Lower leg skin (tissue), 4 donors: ENCODE results near the gene PHRF1. TPM values are rescaled to one million over a fixed set of nuclear protein-coding genes. Genes with fewer than 3 reads are reported as not detected.

Source experiments
- DNase-seq, 2 donors: peaks; one replicate each; pipeline ENCODE4 v3.0.0-alpha.2; 2019; ENCODE audit warnings: low spot score in 2 of 2
- H3K4me3 ChIP-seq: fragments of 200-600 bp; sonication (generic); 2 replicates; pipeline ENCODE4 v1.5.1; 2017; ENCODE audit warnings: mild to moderate bottlenecking, low read depth; ENCODE audit not compliant: poor library complexity, severe bottlenecking
- POLR2A ChIP-seq, 2 donors: fragments of 450-650 bp; IDR thresholded peaks; one replicate each; pipeline ENCODE4 v1.6.1; 2016 to 2017; ENCODE audit warnings: antibody characterized with exemption in 2 of 2, mild to moderate bottlenecking in 1 of 2, moderate library complexity in 1 of 2
- WGBS, 2 donors: methylation state at CpG; one replicate each; pipeline ENCODE4 v1.1.5; 2018; 5-methylcytosine and 5-hydroxymethylcytosine counted together
- intact Hi-C: fragments of 100-400 bp; cut with DNase I; formaldehyde crosslinking; loops from one replicate; pipeline ENCODE4 v1.15.0; 2023; ENCODE audit warnings: low total_unique reads
- total RNA-seq, 4 donors: library from RNA; depleted of rRNA; stranded (reverse); fragments of >200 nt; gene quantifications; one replicate each; pipeline ENCODE4 v1.1.0, GENCODE V29; 2016
- TF ChIP-seq, protein P1 (sequence below), 3 donors: fragments of 450-650 bp; IDR thresholded peaks; one replicate each; pipeline ENCODE4 v1.5.1; 2016; ENCODE audit warnings: antibody characterized with exemption in 3 of 3, mild to moderate bottlenecking in 3 of 3, moderate library complexity in 2 of 3

PHRF1 gene
- total RNA-seq, 4 donors from 2014 or later = 30.0 to 55.2 (median 31.5) TPM

DNA sequence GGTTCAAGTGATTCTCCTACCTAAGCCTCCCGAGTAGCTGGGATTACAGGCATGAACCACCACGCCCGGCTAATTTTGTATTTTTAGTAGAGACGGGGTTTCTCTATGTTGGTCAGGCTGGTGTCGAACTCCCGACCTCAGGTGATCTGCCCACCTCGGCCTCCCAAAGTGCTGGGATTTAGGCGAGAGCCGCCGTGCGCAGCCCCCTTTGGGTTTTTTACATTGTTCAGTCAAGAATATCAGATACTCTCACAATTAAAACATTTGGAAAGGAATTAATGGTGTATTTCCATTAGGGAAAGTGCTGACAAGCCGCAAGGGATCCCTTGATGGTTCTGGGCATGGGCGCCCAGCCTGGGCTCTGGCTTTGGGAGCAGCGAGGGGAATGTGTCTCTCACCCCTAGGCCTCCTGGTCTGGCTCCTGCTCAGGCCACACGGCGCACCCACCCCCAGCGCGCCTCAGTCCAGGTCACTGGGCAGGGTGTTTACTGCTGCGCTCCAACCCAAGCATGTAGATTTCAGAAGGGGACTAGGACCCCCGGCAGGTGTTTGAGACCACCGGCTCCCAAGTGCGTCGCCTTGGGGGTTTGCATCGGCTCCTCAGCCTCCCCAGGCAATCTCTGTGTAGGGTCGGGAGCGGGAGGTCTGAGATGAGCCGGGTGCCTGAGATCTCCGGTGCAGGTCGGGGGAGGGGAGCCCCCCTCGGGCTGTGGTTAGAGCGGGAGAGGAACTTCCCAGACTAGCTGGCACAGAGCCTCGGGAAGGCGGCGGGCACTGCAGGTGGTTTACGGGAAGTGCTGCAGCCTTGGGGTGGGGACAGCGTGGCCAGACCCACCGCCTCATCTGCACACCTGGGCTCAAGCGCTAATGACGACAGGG is 40.3 kb downstream of the PHRF1 start:
- WGBS, 2 donors = 79 to 83% methylated on average over 30 to 39 of the region's 39 CpGs
- H3K4me3 ChIP-seq = no peak overlapping the region
- intact Hi-C loops = no loop called here
- TF ChIP-seq, protein P1, sequence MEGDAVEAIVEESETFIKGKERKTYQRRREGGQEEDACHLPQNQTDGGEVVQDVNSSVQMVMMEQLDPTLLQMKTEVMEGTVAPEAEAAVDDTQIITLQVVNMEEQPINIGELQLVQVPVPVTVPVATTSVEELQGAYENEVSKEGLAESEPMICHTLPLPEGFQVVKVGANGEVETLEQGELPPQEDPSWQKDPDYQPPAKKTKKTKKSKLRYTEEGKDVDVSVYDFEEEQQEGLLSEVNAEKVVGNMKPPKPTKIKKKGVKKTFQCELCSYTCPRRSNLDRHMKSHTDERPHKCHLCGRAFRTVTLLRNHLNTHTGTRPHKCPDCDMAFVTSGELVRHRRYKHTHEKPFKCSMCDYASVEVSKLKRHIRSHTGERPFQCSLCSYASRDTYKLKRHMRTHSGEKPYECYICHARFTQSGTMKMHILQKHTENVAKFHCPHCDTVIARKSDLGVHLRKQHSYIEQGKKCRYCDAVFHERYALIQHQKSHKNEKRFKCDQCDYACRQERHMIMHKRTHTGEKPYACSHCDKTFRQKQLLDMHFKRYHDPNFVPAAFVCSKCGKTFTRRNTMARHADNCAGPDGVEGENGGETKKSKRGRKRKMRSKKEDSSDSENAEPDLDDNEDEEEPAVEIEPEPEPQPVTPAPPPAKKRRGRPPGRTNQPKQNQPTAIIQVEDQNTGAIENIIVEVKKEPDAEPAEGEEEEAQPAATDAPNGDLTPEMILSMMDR (IDR thresholded peaks at IDR 0.05) = no peak
- TF ChIP-seq POLR2A (IDR thresholded peaks at IDR 0.05) = no peak
- no peak for DNase-seq

DNA sequence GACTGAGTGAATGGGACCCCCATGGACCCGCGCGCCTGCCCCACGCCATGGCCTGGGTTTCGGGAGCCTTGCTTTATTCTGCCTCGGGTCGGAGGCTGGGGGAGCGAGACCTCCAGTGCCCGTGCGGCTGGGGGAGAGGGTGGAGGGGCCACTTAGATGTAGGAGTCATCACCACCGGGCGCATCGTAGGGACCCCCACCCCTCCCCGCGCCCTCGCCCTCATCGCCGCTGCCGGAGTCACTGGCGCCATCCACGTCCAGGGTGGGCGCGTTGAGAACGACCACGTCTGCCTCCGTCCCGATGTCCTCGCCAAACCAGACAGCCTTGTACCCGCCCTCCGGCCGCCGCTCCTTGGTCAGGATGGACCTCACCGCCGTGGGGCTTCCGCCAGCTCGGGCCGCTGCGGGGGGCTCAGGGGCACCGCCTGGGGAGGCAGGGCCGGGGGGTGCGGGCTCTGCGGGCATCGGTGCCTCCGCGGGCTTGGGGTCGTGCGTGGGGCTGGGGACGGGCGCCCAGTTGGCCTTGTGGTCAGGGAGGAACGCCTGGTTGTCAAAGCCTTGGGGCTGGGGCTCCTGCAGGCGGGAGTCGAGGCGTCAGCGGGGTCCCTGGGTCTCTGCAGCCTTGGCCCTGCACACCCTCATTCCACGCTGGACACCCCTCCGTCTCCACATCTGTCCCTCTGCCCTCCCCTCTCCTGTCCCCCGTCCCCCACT is 41.1 kb downstream of the PHRF1 start:
- intact Hi-C loops = no loop called here
- 93% methylated on average over 35 to 57 of the region's 57 CpGs for WGBS, 2 donors
- no peak for DNase-seq
- no peak overlapping the region for H3K4me3 ChIP-seq
- no peak for TF ChIP-seq POLR2A (IDR thresholded peaks at IDR 0.05)

DNA sequence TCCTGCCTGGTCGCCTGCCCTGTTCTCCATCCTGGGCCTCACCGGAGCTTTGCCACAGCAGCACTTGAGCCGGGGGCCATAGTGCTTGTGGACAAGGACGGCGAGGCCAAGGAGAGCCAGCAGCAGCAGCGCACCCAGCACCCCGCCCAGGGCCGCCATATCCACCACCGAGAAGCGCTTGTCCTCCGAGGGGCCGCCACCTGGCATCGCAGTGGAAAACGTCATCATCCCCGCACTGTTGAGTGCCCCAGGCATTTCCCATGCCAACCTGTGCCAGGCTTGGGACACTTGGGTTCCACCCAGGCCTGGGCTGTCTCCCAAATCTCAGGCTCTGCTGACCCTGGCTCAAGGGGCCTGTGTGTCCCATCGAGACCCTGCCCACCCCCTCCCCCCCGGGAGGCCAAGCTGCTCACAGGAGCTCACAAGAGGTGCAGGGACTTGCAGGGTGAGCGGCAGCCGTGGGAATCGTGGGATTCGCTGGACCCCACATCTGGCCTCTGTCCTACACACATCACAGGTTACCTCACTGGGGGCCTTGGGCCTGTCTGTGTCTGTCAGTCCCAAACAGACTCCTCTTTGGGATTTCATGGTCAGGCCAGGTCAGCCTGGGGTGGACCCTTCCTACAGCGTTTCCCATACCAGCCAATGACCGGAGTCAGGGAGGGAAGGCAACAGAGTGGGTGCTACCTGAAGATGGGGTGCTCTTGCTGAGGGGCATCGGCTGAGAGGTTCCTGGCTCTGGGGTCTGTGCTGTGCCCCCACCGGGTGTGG is 41.8 kb downstream of the PHRF1 start:
- no peak overlapping the region for H3K4me3 ChIP-seq
- no peak for DNase-seq
- TF ChIP-seq, protein P1 (IDR thresholded peaks at IDR 0.05) = no peak
- TF ChIP-seq POLR2A (IDR thresholded peaks at IDR 0.05) = no peak
- WGBS, 2 donors = 88 to 92% methylated on average over 17 to 24 of the region's 25 CpGs
- intact Hi-C loops = no loop called here

DNA sequence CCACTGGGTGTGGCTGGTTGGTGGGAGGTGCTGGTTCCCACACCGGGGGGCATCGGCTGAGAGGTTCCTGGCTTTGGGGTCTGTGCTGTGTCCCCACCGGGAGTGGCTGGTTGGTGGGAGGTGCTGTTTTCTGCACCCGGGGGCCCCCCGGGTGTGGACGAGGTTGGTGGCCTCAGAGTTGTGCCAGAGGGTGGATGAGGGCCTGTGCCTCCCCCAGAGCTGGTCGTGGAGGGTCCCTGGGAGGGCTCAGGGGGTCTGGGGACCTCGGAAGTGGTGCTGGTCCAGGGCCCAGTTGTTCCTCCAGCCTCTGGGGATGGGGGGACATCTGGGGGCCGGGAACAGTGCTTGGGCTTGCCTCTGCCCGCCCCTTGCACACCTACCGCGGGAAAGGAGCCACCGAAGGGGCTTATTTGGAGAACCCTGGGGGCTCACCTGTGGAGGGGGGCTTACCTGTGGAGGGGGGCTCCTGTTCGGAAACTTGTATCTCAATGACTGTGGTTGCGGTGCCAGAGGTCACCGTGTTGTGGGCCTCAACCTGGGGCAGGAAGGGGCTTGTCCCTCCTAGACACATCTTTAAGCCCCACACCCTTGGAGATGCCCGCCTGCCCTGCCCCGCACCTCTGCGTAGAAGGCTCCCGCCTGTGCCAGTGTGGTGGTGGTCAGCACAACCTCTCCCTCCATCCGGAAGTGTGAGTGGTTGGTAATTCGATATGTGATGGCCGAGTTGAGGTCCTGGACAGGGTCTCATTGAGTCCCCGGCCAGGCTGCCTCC is 42.8 kb downstream of the PHRF1 start:
- intact Hi-C loops = no loop called here
- TF ChIP-seq, protein P1 (IDR thresholded peaks at IDR 0.05) = no peak
- TF ChIP-seq POLR2A (IDR thresholded peaks at IDR 0.05) = no peak
- WGBS, 2 donors = 90 to 94% methylated on average over 10 to 24 of the region's 24 CpGs
- H3K4me3 ChIP-seq = no peak overlapping the region
- no peak for DNase-seq

DNA sequence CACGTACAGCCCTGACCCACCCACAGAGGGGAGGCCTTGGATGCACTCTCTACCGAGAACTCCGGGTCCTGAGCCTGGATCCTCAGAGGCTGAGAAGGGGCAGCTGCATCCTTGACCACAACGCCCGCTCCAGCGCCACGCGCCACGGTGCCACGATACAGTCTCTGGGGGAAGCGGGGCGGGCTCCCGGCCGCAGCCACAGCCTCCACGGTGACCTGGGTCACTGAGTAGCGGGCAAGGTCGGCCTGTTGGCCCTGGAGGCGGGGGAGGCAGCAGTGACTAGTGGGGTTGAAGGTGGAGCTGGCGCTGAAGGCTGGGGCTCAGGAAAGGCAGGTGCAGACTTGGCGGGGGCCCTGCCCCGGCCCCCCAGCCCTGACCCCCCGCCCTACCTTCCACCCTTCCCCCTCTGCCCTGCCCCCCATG is 43.4 kb downstream of the PHRF1 start:
- TF ChIP-seq POLR2A (IDR thresholded peaks at IDR 0.05) = no peak
- TF ChIP-seq, protein P1 (IDR thresholded peaks at IDR 0.05) = no peak
- intact Hi-C loops = no loop called here
- DNase-seq = no peak
- H3K4me3 ChIP-seq = no peak overlapping the region
- WGBS, 2 donors = 94% methylated on average over 18 to 22 of the region's 22 CpGs
